Measurements from ENCODE around the gene POPDC2. TPM values are rescaled to one million over a fixed set of nuclear protein-coding genes. Genes with fewer than 3 reads are reported as not detected.

Gene POPDC2
- total and polyA plus RNA-seq, 7 donors = 30.7 to 205 (median 137) TPM

GRCh38 chr3:119620899-119621298 is 39.5 kb downstream of the POPDC2 start:
- H3K4me1 ChIP-seq = peaks cover 30% of the 10 kb centered on the region
- no peak for TF ChIP-seq CTCF (IDR thresholded peaks at IDR 0.05)
- H3K9me3 ChIP-seq = no peaks in the 10 kb centered on the region
- ATAC-seq (peak; percentile 68 to 92 (median 86)), DNase-seq (peak; percentile 52 to 73)
- no peaks in the 10 kb centered on the region for H3K36me3 ChIP-seq (ENCODE audit: insufficient read depth in 1 of 2, low read depth in 1 of 2)
- H3K27ac ChIP-seq = peak overlapping the region; percentile 69
- no peak overlapping the region for H3K4me3 ChIP-seq
- WGBS, 3 donors = 38 to 53% (median 40%) methylated on average over 5 of the region's 5 CpGs
- H3K27me3 ChIP-seq (ENCODE audit: insufficient read depth in 3 of 3, low read length in 2 of 3) = no peaks in the 10 kb centered on the region
- intact Hi-C loops (cut with DNase I) = no loop called here

GRCh38 chr3:119619094-119619493 is 41.3 kb downstream of the POPDC2 start:
- no peak for DNase-seq
- peak overlapping the region; percentile 69 for H3K27ac ChIP-seq
- H3K36me3 ChIP-seq (ENCODE audit: insufficient read depth in 1 of 2, low read depth in 1 of 2) = no peaks in the 10 kb centered on the region
- peaks cover 27% of the 10 kb centered on the region for H3K4me1 ChIP-seq
- intact Hi-C loops (cut with DNase I) = no loop called here
- H3K9me3 ChIP-seq = no peaks in the 10 kb centered on the region
- peak overlapping the region; percentile 37 for H3K4me3 ChIP-seq
- no peaks in the 10 kb centered on the region for H3K27me3 ChIP-seq (ENCODE audit: insufficient read depth in 3 of 3, low read length in 2 of 3)
- peak; percentile 23 to 63 (median 44) for ATAC-seq
- 28 to 42% (median 34%) methylated on average over 7 of the region's 7 CpGs for WGBS, 3 donors
- TF ChIP-seq CTCF (IDR thresholded peaks at IDR 0.05) = no peak

- Histone ChIP-seq H3K27me3 (ENCODE audit: insufficient read depth in 3 of 3, low read length in 2 of 3) (no peaks in the 10 kb centered on the region), H3K9me3 (no peaks in the 10 kb centered on the region), H3K27ac (no peak overlapping the region), H3K36me3 (ENCODE audit: insufficient read depth in 1 of 2, low read depth in 1 of 2) (no peaks in the 10 kb centered on the region), H3K4me1 (peaks cover 19% of the 10 kb centered on the region), H3K4me3 (no peak overlapping the region)
- DNase-seq (no peak), ATAC-seq (peak in 1 of 4 donors; percentile 29)
- intact Hi-C loops (cut with DNase I) = no loop called here
- TF ChIP-seq CTCF (IDR thresholded peaks at IDR 0.05) = no peak
- WGBS, 3 donors = 68 to 80% (median 76%) methylated on average over 4 of the region's 4 CpGs
Observed at GRCh38 chr3:119616056-119616455, 44.3 kb downstream of the POPDC2 start.

- 92 to 94% (median 93%) methylated on average over 4 of the region's 4 CpGs for WGBS, 3 donors
- Histone ChIP-seq H3K9me3 (no peaks in the 10 kb centered on the region), H3K27me3 (ENCODE audit: insufficient read depth in 3 of 3, low read length in 2 of 3) (no peaks in the 10 kb centered on the region), H3K4me3 (no peak overlapping the region), H3K27ac (no peak overlapping the region), H3K36me3 (ENCODE audit: insufficient read depth in 1 of 2, low read depth in 1 of 2) (no peaks in the 10 kb centered on the region), H3K4me1 (peaks cover 3% of the 10 kb centered on the region)
- intact Hi-C loops (cut with DNase I) = no loop called here
- no peak for ATAC-seq
- no peak for TF ChIP-seq CTCF (IDR thresholded peaks at IDR 0.05)
- no peak for DNase-seq
Observed at GRCh38 chr3:119613872-119614271, 46.5 kb downstream of the POPDC2 start.

GRCh38 chr3:119613201-119613600 is 47.2 kb downstream of the POPDC2 start:
- no peaks in the 10 kb centered on the region for H3K36me3 ChIP-seq (ENCODE audit: insufficient read depth in 1 of 2, low read depth in 1 of 2)
- ATAC-seq (no peak), DNase-seq (no peak)
- H3K27me3 ChIP-seq (ENCODE audit: insufficient read depth in 3 of 3, low read length in 2 of 3) = no peaks in the 10 kb centered on the region
- H3K4me1 ChIP-seq = no peaks in the 10 kb centered on the region
- H3K9me3 ChIP-seq = no peaks in the 10 kb centered on the region
- intact Hi-C loops (cut with DNase I) = no loop called here
- whole genome bisulfite sequencing, 3 donors = 96 to 100% (median 100%) methylated on average over 1 of the region's 1 CpG
- no peak overlapping the region for H3K4me3 ChIP-seq
- TF ChIP-seq CTCF (IDR thresholded peaks at IDR 0.05) = no peak
- H3K27ac ChIP-seq = no peak overlapping the region
